NK-92 treated with Interleukin-12 subunit alpha and Interleukin-12 subunit beta, amount 100 ng/mL, for 24 hours (cell line): ENCODE data around the gene ZNF625.
"Not testable (repeated sequence)": the region's sequence is repeated elsewhere in the genome, so short reads cannot be mapped to it uniquely, and the experiment has no call there.

Experiments used
- DNase-seq: peaks from one replicate; lab custom pipeline; 2025; lab: John Stamatoyannopoulos, UW

Gene ZNF625

GRCh38 chr19:12137221-12137940, 19.2 kb downstream of the ZNF625 start:
- DNase-seq, result no peak

DNA sequence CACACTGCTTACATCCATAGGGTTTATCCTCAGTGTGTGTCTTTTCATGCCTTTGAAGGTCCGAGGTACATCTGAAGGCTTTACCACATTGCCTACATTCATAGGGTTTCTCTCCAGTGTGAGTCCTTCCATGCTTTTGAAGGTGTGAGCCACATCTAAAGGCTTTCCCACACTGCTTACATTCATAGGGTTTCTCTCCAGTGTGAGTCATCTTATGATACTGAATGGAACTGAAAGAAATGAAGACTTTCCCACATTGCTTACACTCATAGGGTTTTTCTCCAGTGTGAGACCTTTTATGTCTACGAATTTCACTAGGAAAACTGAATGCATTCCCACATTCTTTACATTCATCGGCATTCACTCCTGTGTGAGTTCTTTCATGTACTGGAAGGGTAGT, 23.5 kb downstream of the ZNF625 start:
- no peak for DNase-seq

GRCh38 chr19:12126707-12127106, 29.8 kb downstream of the ZNF625 start:
- no peak for DNase-seq

GRCh38 chr19:12117201-12117970, 39.1 kb downstream of the ZNF625 start:
- DNase-seq, result no peak

GRCh38 chr19:12113121-12113520, 43.4 kb downstream of the ZNF625 start:
- DNase-seq, result no peak

DNA sequence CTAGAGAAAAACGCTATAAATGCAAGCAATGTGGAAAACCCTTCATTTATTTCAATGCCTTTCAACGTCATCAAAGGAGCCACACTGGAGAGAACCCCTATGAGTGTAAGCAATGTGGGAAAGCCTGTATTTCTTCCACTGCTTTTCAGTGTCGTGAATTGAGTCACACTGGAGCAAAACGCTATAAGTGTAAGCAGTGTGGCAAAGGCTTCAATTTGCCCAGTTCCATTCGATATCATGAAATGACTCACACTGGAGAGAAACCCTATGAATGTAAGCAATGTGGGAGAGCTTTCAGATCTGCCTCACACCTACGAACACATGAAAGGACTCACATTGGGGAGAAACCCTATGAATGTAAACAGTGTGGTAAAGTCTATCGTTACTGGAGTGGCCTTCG, 43.8 kb downstream of the ZNF625 start:
- DNase-seq, result no peak

DNA sequence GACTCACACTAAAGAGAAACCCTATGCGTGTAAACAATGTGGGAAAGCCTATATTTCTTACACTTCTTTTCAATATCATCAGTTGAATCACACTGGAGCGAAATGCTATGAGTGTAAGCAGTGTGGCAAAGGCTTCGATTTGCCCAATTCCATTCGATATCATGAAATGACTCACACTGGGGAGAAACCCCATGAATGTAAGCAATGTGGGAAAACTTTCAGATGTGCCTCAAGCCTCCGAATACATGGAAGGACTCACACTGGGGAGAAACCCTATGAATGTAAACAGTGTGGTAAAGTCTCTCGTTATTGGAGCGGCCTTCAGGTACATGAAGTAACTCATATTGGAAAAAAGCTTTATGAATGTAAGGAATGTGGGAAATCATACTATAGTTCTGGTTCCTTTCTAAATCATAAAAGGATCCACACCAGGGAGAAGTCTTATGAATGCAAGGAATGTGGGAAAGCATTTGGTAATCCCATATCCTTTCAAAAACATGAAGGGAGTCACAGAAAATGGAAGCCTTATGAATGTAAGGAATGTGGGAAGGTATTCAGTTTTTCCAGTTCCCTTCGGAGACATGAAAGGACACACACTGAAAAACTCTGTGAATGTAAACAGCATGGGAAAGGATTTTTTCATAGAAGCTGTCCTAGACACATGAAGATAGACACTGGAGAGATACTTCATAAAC, 44.4 kb downstream of the ZNF625 start:
- no peak for DNase-seq

DNA sequence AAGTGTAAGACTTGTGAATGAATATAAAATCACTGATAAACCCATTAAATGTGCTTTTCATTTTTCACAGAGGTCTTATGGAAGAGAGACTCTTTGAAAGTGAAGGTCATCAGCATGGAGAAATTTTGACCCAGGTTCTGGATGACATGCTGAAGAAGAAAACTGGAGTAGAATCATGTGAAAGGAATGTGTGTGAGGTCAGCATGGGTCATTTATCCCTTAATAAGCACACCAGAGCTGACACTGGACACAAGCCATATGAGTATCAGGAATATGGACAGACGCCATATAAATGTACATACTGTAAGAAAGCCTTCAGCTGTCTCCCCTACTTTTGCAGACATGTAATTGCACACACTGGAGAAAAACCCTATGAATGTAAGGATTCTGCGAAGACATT, 45.4 kb downstream of the ZNF625 start:
- DNase-seq, result no peak

DNA sequence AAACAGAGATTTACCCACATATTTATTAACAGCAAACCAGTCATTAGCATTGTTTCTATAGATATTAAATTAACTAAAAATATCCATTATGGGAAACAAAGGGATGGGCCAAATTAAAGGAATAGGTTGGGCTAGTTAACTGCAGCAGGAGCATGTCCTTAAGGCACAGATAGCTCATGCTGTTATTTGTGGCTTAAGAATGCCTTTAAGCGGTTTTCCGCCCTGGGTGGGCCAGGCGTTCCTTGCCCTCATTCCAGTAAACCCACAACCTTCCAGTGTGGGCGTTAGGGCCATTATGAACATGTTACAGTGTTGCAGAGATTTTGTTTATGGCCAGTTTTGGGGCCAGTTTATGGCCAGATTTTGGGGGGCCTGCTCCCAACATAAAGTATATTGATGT, 52.6 kb downstream of the ZNF625 start:
- DNase-seq, result not testable (repeated sequence)

DNA sequence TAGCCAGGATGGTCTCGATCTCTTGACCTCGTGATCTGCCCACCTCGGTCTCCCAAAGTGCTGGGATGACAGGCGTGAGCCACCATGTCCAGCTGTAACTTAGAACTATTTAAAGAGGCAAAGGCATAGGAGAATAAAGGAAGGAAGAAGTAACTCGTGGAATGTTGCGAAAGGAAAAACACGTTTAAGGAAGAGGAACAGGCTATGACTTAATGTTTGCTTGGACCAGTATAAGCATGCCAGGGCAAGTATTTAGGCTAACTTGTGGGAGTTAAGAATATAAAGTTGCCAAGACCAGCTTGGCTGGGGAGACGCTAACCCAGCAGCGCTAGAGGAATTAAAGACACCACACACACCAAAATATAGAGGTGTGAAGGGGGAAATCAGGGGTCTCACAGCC, 58.5 kb downstream of the ZNF625 start:
- no peak for DNase-seq

- no peak for DNase-seq
Measured at GRCh38 chr19:12095111-12095790, 61.3 kb downstream of the ZNF625 start.
